Activated CD4-positive, alpha-beta T cell treated with anti-CD3 and anti-CD28 coated beads for 48 hours (primary cell): ENCODE results near the gene DENND1B.

Experiments used
- DNase-seq: peaks from one replicate; pipeline ENCODE4 v3.0.0-alpha.2; 2020

DENND1B gene

DNA sequence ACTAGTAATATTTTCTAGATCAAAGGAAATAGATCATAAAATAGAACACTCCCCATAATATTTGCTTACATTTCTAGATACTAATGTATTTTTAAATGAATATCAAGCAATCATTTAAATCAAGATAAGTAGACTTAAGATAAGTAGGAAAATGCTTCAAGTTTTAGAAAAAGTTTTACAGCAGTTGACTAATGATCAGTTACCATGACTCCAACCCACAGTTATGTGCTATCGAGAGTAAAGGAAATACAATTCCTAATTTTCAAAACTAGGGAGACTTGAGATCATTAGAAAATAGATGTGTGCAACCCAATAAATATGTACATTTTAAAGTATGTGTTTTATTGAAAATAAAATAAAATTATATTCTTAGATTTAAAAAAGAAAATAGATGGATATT lies 95.0 kb downstream of the DENND1B start:
- no peak for DNase-seq

DNA sequence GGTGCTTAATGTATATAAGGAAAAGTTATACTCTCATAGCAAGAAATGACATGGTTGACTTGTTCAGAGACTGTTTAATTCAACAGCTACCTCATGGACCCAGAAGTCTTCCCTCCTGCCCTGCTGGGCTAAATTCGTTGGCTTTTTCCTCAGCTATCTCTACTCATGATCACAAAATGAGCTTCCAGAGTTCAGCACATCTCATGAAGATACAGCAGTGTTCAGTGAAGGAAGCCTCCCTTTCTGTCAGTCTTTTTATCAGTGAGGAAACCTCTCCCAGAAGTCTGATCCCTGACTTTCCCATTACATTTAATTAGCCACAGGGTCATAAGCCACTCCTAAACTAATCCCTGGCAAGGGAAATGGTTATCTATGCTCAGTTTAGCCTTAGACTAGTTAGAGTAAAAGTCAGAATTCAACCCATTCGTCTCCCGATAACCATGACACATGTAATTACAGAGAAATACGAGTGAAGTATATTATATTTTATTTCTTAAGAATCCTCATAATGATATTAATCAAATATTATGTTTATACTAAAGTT lies 97.5 kb downstream of the DENND1B start:
- no peak for DNase-seq

DNA sequence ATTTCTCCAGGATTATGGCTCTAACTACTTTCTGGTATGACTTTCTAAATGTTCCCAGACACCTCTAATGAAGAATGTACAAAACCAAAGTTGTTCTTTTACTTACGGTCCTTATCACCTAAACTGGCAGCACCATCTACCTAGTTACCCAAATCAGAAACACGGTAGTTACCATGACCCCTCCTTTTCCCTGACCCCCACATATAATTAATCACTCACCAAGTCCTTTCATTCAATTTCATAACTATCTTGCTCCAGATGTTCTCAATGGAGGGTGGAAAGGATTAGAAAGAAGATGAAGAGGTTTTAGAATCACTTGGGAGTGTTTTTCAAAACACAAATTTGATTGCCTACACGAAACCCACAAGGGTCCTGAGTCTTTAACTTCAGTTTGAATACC lies 98.0 kb downstream of the DENND1B start:
- DNase-seq: no peak

DNA sequence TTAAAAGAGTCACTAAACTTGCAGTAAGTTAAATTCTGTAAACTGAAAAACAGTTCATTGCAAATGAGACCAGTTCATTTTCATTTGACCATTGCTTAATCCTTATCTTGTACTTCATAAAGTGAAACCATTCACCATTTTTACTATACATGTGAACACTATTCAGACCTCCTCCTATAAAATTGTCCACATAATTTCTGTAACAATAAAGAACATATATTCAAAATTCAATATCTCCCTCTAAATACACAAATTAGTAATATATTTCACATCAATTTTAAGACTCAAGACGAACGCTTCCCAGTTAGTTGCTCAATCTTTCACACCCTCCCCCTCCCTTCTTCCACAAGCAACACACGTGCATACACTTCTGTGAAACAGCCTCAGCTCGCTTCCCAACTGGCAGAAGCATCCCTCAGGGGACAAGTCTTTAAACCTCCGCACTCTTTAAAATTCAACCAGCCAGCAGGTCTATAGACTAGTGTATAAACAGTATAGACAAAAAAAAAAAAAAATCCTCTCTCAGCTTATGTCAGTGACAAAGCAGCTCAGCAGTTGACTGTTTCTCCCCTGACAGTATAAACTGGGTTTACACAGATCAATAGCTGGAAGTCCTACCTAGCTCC lies 99.6 kb downstream of the DENND1B start:
- no peak for DNase-seq

DNA sequence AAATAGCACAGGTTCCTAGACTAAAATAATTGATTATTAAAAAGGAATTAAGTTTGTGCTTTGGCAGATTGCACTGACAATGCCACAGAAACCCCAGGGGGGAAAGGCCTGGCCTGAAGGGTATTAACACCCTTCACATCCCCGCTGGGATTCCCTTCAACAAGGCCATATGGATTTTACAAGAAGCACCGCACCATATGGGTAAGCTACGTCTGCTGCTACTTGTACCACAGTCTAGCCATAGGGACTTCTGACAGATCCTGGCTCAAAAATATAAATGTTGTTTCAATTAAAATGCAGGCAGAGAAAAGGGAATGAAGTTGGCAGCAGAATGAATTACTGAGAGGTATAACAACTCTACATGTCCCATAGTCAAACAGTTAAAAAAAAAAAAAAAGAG lies 101.0 kb downstream of the DENND1B start:
- DNase-seq: no peak

DNA sequence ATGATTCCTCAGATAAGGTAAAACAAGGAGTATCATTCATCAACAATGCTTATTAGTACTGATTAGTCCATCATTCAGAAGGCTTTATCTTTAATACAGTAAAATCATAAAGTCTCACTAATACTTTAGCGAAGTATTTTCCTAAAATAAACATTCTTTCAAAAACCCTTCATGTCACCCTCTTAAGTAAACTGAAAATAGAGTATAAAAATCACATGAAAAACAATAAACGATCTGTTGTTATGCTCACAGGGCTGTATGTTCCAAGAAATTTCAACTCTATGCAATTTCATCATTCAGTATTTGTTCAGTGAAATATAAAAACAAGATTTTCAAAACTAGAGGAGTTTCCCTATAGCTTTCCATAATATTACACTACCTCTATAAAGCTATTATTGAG lies 102.0 kb downstream of the DENND1B start:
- DNase-seq: no peak

DNA sequence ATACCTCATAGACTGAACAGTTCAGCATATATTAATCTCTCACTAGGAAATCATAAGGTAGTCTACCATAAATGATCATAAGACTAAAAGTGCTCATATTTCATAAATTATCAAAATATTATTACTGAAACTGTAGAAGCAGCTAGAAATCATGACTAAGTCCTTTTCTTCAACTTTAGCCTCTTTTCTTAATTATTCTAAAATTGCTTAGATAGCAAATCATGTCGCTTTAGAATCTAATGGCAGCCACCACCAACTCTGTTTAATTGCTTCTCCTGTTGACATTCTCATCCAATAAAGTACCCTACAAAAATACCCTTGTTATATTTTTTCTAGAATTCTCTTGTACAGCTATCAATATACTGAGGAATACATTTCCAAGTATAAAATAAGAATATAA lies 102.9 kb downstream of the DENND1B start:
- no peak for DNase-seq

DNA sequence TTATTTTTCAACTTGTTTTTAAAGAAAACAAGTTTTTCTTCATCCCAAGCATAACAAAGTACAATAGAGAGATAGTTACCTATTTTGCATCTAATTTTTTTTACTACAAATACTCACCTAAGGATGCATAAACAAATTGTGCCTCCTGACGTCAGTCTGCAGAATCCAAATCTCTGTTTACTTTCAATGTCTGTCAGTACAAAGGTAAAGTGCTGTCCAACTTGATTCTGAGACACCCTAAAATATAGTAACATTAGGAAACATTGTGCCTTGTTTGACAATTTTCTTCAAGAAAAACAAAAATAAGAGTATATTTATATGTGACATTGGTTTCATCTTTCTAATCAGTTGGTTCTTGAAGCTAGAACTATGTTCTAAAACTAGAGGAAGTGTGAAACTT lies 103.4 kb downstream of the DENND1B start:
- DNase-seq: no peak

DNA sequence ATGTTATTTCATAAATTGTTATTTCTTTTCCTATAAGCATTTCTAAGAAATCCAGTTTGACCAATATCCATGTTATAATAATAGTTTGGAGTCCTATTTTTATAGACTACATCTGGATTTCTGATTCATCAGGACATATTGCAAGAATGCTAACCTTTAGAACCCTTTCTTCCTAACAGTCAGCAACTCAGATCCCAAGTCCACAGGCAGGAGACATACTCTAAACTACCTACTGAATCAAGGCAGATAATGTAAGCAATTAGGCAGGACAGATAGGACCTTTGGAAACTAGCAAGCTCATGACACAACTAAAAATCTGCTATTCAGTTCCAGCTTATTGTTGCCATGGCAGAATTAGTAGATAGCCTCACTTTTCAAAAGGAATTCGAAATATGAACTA lies 104.1 kb downstream of the DENND1B start:
- no peak for DNase-seq

DNA sequence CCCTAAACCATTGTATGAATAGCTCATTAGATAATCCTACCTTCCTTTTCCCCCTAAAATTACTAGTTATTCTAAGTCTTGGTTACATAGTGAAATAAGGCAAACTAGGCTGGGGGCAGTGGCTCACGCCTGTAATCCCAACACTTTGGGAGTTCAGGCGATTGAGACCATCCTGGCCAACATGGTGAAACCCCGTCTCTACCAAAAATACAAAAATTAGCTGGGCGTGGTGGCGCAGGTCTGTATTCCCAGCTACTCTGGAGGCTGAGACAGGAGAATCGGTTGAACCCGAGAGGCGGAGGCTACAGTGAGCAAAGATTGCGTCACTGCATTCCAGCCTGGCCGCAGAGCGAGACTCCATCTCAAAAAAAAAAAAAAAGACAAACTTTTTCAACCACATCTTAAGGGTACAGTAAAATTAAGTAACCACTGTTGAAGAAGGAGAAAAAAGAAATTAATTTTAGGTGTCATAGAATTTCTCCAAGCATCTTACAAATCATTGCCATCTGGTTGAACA lies 108.5 kb downstream of the DENND1B start:
- DNase-seq: no peak

DNA sequence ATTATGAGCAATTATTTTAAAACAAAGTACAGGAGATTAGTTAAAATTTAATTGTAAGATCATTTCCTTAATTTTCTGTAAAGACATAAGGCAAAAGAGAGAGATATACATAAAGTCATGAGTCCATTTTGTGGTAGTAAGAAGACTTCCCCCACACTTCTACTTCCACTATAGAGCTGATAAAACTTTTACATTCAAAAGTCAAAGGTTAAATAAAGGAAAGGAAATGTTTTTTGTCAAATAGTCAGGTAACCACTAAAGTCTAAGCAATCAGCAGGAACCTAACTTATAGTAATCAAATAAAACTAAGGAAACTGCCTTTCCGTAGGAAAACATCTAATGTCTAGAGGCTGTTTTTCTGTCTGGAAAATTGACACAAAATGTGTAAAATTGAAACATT lies 110.9 kb downstream of the DENND1B start:
- no peak for DNase-seq

DNA sequence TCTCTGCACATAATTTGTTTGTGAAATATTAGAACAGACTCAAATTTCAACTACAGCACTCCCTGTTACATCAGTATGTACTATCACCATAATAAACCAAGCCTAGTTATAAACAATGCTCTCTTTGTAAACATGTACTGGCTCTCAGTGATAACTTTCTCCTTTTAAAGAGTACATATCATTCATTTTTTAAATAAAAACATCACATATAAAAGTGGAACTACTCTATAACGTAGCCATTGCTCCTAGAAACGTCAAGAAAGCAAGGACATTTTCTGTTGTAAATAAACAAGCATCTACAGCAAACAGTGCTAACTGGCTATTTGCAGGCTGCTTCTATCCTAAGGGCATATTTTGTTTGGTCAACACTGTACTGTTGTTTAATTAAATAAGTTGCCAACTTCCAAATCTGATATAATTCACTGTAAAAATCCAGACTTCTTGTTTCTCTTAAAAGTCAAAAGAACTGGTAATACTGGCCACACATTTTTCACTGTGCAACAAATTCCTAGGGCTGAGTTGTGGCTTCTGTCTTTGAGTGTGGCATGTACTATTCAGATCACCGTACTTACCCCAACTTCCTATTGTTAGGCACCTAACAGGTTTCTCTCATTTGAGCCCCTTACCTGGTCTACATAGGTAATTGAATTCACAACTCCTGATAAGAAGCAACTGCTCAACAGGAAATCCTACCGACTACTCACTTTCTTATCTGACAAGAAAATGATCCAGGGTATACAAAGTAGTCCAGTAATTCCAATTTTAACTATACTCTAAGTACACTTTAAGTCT lies 111.9 kb downstream of the DENND1B start:
- DNase-seq: no peak

DNA sequence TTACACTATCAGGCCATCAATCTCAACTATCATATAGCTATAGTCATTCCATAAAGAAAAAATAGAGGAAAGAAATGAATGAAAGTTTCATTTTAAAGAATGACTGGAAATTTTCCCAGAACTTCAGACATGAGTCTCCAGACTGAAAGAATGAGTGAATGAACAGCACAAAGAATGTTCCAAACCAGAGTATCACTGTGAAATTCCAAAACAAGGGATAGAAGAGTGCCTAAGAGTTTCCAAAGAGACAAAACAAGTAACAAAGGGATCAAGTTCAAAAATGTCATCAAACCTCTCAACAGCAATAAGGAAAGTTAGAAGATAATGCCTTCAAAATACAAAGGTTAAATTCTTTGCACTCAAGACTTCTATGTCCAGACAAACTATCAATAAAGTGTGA lies 114.9 kb downstream of the DENND1B start:
- DNase-seq: no peak

DNA sequence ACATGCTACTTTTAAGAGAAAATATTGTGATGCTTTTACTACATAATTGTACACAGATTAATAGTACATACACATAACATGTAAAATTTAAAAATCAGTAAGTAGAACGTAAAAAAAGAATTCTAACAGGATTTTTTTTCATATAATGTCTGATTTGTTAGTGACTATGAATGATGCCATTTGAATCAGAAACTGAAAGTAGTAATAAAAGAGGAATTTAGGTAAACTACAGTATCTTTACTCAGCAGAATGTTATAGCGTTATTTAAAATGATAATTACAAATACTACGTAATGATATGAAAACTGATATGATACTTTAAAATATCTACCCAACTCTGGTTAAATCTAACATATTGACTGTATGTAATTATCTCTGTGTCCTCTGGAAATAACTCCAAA lies 116.1 kb downstream of the DENND1B start:
- DNase-seq: no peak

DNA sequence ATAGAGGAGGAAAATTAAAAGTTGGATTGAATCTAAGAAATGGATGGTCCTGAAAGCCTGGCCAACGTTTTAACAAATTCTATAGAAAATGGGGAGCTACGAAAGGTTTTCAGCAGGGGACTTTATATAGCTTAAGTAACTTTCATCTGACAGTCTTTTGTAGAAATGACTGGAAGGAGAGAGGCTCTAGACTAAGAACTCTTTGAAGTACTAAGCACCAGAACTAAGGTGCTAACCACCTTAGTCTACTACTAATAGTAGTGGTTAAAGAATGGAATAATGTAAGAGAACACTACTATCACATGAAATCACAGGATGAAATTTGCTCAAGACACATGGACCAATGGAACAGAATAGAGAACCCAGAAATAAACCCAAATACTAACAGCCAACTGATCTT lies 126.1 kb downstream of the DENND1B start:
- no peak for DNase-seq

DNA sequence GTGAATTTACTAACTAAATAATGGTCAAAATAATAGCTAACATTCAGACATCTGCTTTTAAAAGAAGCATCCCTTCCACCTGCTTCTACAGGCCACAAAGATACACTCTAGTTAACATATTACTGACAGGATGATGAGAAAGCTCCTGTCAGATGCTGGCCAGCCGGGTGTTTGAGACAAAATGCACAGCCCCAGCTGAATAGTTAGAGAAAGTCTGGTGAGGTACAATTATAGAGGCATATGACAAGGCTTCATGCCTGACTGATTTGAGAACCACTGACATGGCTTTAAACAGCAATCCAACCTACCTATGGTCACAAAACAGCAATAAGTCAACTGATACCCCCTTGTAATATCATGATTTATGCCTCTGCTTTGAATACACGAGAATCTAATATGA lies 137.0 kb downstream of the DENND1B start:
- DNase-seq: no peak

DNA sequence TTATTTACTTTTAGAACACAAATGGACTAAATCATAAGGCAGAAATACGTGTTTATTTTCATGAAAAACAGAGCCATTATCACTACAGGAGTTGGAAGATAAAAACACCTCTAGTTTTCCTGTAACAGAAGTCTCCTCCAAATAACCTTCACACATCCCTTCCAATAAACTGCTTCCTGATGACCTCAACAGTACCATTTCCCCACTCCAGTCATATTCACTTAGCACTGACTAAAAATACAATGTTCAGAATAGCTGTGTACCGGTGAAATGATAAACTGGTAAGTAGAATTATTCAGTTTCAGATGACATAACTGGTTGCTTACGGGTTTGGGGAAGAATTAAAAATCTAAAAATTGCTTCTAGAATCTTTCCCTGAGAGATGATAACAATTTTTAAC lies 137.9 kb downstream of the DENND1B start:
- DNase-seq: no peak

DNA sequence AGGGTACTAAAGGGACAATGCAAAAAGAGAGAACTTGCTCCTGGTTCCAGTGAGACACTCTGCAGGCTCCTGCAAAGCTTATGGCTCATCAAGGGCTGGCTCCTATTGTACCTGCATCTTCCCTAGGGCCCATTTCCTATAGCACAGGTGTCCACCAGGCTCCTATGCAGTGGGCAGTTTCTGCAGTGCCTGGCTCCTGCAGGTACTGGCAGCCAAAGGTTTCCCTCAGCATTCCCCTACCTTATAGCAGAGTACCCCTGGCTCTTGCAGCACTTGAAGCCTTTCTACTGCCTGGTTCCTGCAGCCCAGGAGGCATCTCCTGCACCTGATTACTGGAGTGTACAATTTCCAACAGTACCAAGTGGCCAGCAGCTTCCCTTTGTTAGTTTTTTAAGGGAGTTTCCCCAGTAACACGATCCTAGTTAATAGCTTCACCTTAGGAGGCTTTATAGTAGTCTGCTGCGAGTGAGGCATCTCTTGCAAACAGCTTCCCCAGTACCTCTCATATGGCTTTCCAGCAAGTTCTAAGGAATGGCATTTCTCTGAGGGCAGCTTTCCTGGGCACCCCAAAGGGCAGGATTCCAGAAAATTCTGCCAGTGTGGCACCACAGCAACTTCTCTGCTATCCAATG lies 141.7 kb downstream of the DENND1B start:
- DNase-seq: no peak

DNA sequence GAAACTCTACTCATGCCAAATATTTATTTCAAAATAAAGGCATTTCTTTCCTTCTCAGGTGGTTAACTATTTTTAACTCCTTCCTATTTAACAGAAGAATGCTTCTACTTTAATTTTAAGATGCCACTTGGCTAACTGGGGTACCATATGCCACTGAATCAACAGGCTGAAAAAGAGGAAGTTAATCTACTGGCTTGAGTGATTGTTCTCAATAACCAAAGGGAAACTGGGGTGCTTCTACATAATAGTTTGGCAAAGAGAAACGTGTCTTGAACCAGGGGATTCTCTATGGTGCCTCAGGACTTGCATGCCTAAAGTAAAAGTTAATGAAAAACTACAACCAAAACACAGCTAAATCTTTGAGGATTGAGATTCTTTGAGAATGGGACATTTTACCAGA lies 142.6 kb downstream of the DENND1B start:
- DNase-seq: no peak

DNA sequence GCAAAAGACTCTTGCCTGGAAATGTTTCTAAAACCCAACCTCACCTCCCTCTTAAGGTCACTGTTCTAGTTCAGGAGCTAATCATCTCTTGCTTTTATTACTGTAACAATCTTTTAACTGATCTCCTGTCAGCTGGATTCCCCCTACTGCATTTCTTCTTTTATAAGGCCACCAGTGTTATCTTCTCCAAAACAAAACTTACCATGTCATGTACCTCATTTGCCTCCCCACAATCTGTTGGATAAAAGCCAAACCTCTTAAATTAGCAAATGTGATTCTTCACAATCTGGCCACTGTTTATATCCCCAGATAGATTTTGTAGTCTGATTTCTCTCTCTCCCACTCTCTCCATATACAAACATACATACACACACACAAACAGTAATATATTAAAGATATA lies 143.3 kb downstream of the DENND1B start:
- no peak for DNase-seq

DNA sequence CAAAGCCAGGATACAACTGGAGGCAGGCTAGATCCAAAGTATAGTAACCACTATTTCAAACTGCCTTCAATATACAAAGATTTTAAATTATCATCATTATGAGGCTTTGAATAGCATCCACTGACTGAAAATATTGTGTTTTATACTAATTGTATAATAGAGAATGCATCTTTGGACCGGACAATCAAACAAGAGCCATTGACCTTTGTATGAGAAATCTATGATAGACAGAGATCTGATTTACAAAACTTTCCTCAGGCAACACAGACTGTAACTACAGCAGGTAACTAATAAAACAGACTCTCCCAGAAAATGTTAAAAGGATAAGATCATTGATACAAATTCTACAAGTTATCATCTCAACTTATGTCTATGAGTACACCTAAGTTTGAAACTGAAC lies 152.9 kb downstream of the DENND1B start:
- no peak for DNase-seq

DNA sequence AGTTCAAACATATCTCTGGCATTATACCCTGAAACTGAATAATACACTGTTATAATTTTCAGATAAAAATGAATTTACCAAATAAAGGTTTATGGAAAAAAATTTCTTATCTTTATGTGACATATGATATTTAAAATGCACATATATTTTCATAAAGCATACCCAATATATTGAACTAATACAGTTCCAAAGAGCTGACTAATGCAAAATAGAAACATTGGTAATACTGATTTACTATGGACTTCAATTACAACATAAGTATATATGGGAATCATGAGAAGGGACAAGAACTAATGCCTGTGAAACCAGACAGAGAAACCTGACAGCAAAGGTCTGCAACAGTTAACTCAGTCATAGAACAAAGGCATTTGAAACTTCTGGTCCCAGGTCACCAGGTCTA lies 153.5 kb downstream of the DENND1B start:
- no peak for DNase-seq

DNA sequence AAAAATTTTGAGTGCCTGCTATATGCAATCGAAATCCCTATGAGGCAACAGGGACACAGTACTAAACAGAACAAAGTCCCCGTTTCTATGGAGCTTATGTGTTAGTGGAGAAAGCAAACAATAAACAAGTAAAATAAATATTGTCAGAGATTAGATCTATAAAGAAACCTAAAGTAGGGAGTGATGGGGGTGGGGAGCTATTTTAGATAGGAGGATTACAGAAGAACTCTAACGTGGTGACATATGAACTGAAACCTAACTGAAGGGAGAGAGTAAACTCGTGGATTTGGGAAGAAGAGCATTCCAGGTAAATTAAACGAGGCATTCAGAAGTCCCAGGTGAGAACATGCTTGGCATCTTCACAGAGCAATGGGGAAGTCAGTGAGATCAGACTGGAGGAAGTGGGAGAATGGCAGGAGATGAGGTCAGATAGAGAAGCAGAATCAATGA lies 154.5 kb downstream of the DENND1B start:
- DNase-seq: no peak
